ENCODE results near the gene CFAP410. TPM values are rescaled to one million over a fixed set of nuclear protein-coding genes. Genes with fewer than 3 reads are reported as not detected.

Gene CFAP410
- total RNA-seq, 1 experiment from 2014 or later, result 16.5 TPM

GRCh38 chr21:44291078-44291935, 47.9 kb downstream of the CFAP410 start:
- Mint-ChIP-seq H3K27me3 (ENCODE audit: insufficient read depth, unreplicated experiment) (no peaks in the 10 kb centered on the region), H3K4me3 (ENCODE audit: unreplicated experiment) (no peak overlapping the region), H3K4me1 (ENCODE audit: low read depth, unreplicated experiment) (no peaks in the 10 kb centered on the region), H3K27ac (ENCODE audit: unreplicated experiment) (no peak overlapping the region), H3K36me3 (ENCODE audit: insufficient read depth, unreplicated experiment) (no peaks in the 10 kb centered on the region), H3K9me3 (ENCODE audit: unreplicated experiment) (no peaks in the 10 kb centered on the region)
- no peaks in the 10 kb centered on the region for H3K36me3 ChIP-seq (ENCODE audit: control insufficient read depth, insufficient read depth, low read length)
- H3K9me3 ChIP-seq, result no peaks in the 10 kb centered on the region
- no peaks in the 10 kb centered on the region for H3K27me3 ChIP-seq (replicated peaks; ENCODE audit: control insufficient read depth, insufficient read depth, low read length)
- H3K4me3 ChIP-seq (ENCODE audit: low read depth, low read length), result no peak overlapping the region
- ChIA-PET CTCF (no interaction called here), POLR2A (no interaction called here)
- intact Hi-C loops (cut with micrococcal nuclease; ENCODE audit: unreplicated experiment), result no loop called here
- DNase-seq, result no peak
- no peak for TF ChIP-seq CTCF (IDR thresholded peaks at IDR 0.05; ENCODE audit: insufficient read depth in 1 of 2, low read depth in 1 of 2, low read length in 1 of 2, severe bottlenecking in 1 of 2, unreplicated experiment in 1 of 2)
- H3K4me1 ChIP-seq, result no peaks in the 10 kb centered on the region
- no TSS peak for BruUV-seq (replicated peaks)

GRCh38 chr21:44290327-44291077, 48.7 kb downstream of the CFAP410 start:
- no peaks in the 10 kb centered on the region for H3K4me1 Mint-ChIP-seq (ENCODE audit: low read depth, unreplicated experiment)
- no peak for DNase-seq
- no peak for TF ChIP-seq CTCF (IDR thresholded peaks at IDR 0.05; ENCODE audit: insufficient read depth in 1 of 2, low read depth in 1 of 2, low read length in 1 of 2, severe bottlenecking in 1 of 2, unreplicated experiment in 1 of 2)
- Histone ChIP-seq H3K36me3 (ENCODE audit: control insufficient read depth, insufficient read depth, low read length) (no peaks in the 10 kb centered on the region), H3K9me3 (no peaks in the 10 kb centered on the region), H3K4me1 (no peaks in the 10 kb centered on the region), H3K4me3 (ENCODE audit: low read depth, low read length) (no peak overlapping the region), H3K27me3 (replicated peaks; ENCODE audit: control insufficient read depth, insufficient read depth, low read length) (no peaks in the 10 kb centered on the region)
- no peaks in the 10 kb centered on the region for H3K9me3 Mint-ChIP-seq (ENCODE audit: unreplicated experiment)
- intact Hi-C loops (cut with micrococcal nuclease; ENCODE audit: unreplicated experiment), result no loop called here
- no TSS peak for BruUV-seq (replicated peaks)
- ChIA-PET POLR2A (no interaction called here), CTCF (no interaction called here)
- no peaks in the 10 kb centered on the region for H3K27me3 Mint-ChIP-seq (ENCODE audit: insufficient read depth, unreplicated experiment)
- H3K36me3 Mint-ChIP-seq (ENCODE audit: insufficient read depth, unreplicated experiment), result no peaks in the 10 kb centered on the region
- peak overlapping the region; percentile 42 for H3K27ac Mint-ChIP-seq (ENCODE audit: unreplicated experiment)
- H3K4me3 Mint-ChIP-seq (ENCODE audit: unreplicated experiment), result no peak overlapping the region

GRCh38 chr21:44289381-44290010, 49.7 kb downstream of the CFAP410 start:
- Mint-ChIP-seq H3K36me3 (ENCODE audit: insufficient read depth, unreplicated experiment) (no peaks in the 10 kb centered on the region), H3K4me3 (ENCODE audit: unreplicated experiment) (no peak overlapping the region), H3K27me3 (ENCODE audit: insufficient read depth, unreplicated experiment) (no peaks in the 10 kb centered on the region), H3K4me1 (ENCODE audit: low read depth, unreplicated experiment) (no peaks in the 10 kb centered on the region), H3K27ac (ENCODE audit: unreplicated experiment) (no peak overlapping the region), H3K9me3 (ENCODE audit: unreplicated experiment) (no peaks in the 10 kb centered on the region)
- DNase-seq, result no peak
- TF ChIP-seq CTCF (IDR thresholded peaks at IDR 0.05; ENCODE audit: insufficient read depth in 1 of 2, low read depth in 1 of 2, low read length in 1 of 2, severe bottlenecking in 1 of 2, unreplicated experiment in 1 of 2), result no peak
- Histone ChIP-seq H3K36me3 (ENCODE audit: control insufficient read depth, insufficient read depth, low read length) (no peaks in the 10 kb centered on the region), H3K4me1 (no peaks in the 10 kb centered on the region), H3K9me3 (no peaks in the 10 kb centered on the region), H3K4me3 (ENCODE audit: low read depth, low read length) (no peak overlapping the region), H3K27me3 (replicated peaks; ENCODE audit: control insufficient read depth, insufficient read depth, low read length) (no peaks in the 10 kb centered on the region)
- CTCF ChIA-PET, result no interaction called here
- intact Hi-C loops (cut with micrococcal nuclease; ENCODE audit: unreplicated experiment), result no loop called here
- BruUV-seq (replicated peaks), result no TSS peak
- POLR2A ChIA-PET, result no interaction called here

Data from Caco-2 (cell line).